BLaER1 (cell line): ENCODE results near the gene ENAH.
A peak's percentile ranks its signal among the peaks of the same experiment; 100 is the strongest.
"Not testable (repeated sequence)": the region's sequence is repeated elsewhere in the genome, so short reads cannot be mapped to it uniquely, and the experiment has no call there.

Experiments used
- H3K27ac ChIP-seq: shearing (Covaris generic); formaldehyde crosslinking; 2 replicates; pipeline ENCODE4 v1.8.1; 2022
- H3K27me3 ChIP-seq: shearing (Covaris generic); formaldehyde crosslinking; 2 replicates; pipeline ENCODE4 v1.8.1; 2022
- H3K36me3 ChIP-seq: shearing (Covaris generic); formaldehyde crosslinking; 2 replicates; pipeline ENCODE4 v1.8.1; 2022
- H3K4me1 ChIP-seq: shearing (Covaris generic); formaldehyde crosslinking; 2 replicates; pipeline ENCODE4 v1.8.1; 2022
- H3K4me2 ChIP-seq: shearing (Covaris generic); formaldehyde crosslinking; 2 replicates; pipeline ENCODE4 v1.8.1; 2022
- H3K4me3 ChIP-seq: shearing (Covaris generic); formaldehyde crosslinking; 2 replicates; pipeline ENCODE4 v1.8.1; 2022
- H3K9ac ChIP-seq: shearing (Covaris generic); formaldehyde crosslinking; 2 replicates; pipeline ENCODE4 v1.8.1; 2022
- H3K9me3 ChIP-seq: shearing (Covaris generic); formaldehyde crosslinking; 2 replicates; pipeline ENCODE4 v1.8.1; 2022
- H4K20me1 ChIP-seq: shearing (Covaris generic); formaldehyde crosslinking; 2 replicates; pipeline ENCODE4 v1.8.1; 2022
- Cebpa-rat ChIP-seq: shearing (Covaris generic); IDR thresholded peaks from 2 replicates; pipeline ENCODE4 v1.8.1; 2022

ENAH gene

GRCh38 chr1:225522588-225523262 is 130.2 kb downstream of the ENAH start:
- H3K27me3 ChIP-seq: no peaks in the 10 kb centered on the region
- H3K9me3 ChIP-seq: no peaks in the 10 kb centered on the region
- TF ChIP-seq Cebpa-rat: no peak

DNA sequence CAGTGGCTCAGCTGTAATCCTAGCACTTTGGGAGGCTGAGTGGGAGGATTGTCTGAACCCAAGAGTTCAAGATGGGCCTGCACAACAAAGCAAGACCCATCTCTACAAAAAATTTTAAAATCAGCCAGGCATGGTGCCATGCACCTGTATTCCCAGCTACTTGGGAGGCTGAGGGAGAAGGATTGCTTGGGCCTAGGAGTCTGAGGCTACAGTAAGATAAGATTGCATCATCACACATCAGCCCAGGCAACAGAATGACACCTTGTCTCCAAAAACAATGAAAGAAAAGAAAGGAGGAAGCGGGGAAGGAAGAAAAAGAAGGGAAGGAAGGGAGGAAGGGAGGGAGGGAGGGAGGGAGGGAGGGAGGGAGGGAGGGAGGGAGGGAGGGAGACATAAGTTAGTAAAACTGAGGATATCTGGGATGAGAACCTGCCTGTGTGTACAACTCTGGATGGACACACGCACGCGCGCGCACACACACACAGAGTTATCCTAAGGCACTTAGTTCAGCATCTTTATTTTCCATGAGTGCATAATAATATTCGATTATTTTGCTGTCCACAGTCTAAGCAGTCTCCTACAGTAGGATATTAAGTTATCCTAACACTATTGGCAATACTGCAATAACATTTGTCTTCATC is 132.2 kb downstream of the ENAH start:
- Histone ChIP-seq H3K36me3 (peaks cover 27% of the 10 kb centered on the region), H3K4me1 (no peaks in the 10 kb centered on the region), H3K4me2 (no peak overlapping the region), H3K9me3 (no peaks in the 10 kb centered on the region), H4K20me1 (0 out of 2 replicates have a peak, but pooled peaks cover 7% of the 10 kb centered on the region), H3K9ac (no peak overlapping the region), H3K27me3 (no peaks in the 10 kb centered on the region), H3K4me3 (no peak overlapping the region), H3K27ac (no peak overlapping the region)
- 0 out of 2 replicates have a peak, but pooled peaks have one; percentile 18 for TF ChIP-seq Cebpa-rat

More at GRCh38 chr1:225522588-225523262, 130.2 kb downstream of the ENAH start:
- peaks cover 17% of the 10 kb centered on the region for H3K36me3 ChIP-seq
- H4K20me1 ChIP-seq: no peaks in the 10 kb centered on the region
- no peak overlapping the region for H3K9ac ChIP-seq
- no peaks in the 10 kb centered on the region for H3K4me1 ChIP-seq
- H3K27ac ChIP-seq: no peak overlapping the region
- no peak overlapping the region for H3K4me2 ChIP-seq
- H3K4me3 ChIP-seq: no peak overlapping the region

GRCh38 chr1:225519166-225519863 is 133.6 kb downstream of the ENAH start:
- no peaks in the 10 kb centered on the region for H3K4me1 ChIP-seq
- no peak for TF ChIP-seq Cebpa-rat
- H3K9me3 ChIP-seq: no peaks in the 10 kb centered on the region
- no peak overlapping the region for H3K27ac ChIP-seq
- H3K36me3 ChIP-seq: peaks cover 27% of the 10 kb centered on the region
- no peak overlapping the region for H3K9ac ChIP-seq
- H3K4me3 ChIP-seq: no peak overlapping the region
- 0 out of 2 replicates have a peak, but pooled peaks cover 7% of the 10 kb centered on the region for H4K20me1 ChIP-seq
- H3K27me3 ChIP-seq: no peaks in the 10 kb centered on the region
- no peak overlapping the region for H3K4me2 ChIP-seq

DNA sequence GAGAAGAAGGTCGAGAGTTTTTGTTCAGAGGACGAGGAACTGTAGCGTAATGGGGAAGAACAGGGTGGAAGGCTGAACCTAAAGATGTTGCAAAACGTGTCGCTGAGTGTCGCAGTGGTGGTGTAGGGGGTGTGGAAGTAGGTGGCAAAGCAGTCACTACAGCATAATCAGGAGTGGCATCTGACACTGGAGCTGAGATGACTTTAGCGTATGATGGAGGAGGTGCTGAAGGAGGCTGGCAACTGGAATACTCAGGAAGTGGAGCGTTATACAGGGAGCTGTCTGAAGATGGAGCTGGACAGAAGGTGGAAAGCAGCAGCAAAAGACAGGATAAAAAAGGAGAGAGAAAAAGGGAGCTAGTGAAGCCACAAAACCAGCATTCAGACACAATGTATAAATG is 135.2 kb downstream of the ENAH start:
- Histone ChIP-seq H3K4me3 (no peak overlapping the region), H3K4me2 (no peak overlapping the region), H3K4me1 (no peaks in the 10 kb centered on the region), H3K27ac (no peak overlapping the region), H3K27me3 (no peaks in the 10 kb centered on the region), H3K9ac (no peak overlapping the region), H4K20me1 (0 out of 2 replicates have a peak, but pooled peaks cover 7% of the 10 kb centered on the region), H3K36me3 (peaks cover 37% of the 10 kb centered on the region), H3K9me3 (no peaks in the 10 kb centered on the region)
- TF ChIP-seq Cebpa-rat: no peak

DNA sequence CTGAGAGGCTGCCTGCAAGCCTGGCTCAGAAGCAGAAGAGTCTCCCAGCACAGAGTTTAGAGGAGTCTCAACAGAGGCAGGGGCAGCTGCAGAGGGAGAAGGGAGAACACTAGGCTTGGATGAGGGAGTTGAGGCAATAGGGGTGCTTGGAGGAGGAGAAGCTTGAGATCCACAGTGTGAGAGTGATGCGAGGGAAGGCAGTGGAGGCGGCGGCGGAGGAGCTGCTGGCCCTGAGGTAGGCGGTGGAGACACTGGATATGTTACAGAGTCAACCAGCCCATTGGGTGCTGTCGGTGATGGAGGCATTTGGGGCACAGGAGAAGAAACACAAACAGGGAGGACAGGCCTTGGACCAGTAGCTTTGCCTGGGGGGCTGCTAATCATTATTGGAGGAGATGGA is 135.7 kb downstream of the ENAH start:
- H3K4me3 ChIP-seq: no peak overlapping the region
- peaks cover 42% of the 10 kb centered on the region for H3K36me3 ChIP-seq
- H4K20me1 ChIP-seq: 0 out of 2 replicates have a peak, but pooled peaks cover 7% of the 10 kb centered on the region
- H3K27ac ChIP-seq: no peak overlapping the region
- H3K9ac ChIP-seq: no peak overlapping the region
- no peaks in the 10 kb centered on the region for H3K27me3 ChIP-seq
- H3K4me2 ChIP-seq: no peak overlapping the region
- no peaks in the 10 kb centered on the region for H3K4me1 ChIP-seq
- no peak for TF ChIP-seq Cebpa-rat
- no peaks in the 10 kb centered on the region for H3K9me3 ChIP-seq

DNA sequence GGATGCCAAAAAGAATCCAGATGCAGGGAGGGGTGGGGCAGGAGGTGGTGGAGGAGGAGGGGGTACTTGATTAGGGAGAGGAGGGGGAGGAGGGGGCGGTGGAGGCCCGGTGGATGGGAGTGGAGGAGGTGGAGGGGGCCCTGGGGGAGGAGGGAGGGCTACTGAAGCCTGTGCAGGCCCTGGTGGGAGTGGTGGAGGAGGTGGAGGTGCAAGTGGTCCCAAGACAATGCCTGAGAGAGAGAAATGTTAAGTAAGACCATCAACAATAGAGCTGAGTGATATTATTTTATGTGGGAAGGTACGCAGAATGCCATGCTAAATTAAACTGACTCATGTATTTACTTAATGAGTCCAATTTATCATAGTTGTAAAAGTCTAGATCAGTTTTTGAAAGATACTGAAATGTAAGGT is 138.2 kb downstream of the ENAH start:
- Histone ChIP-seq H3K27me3 (no peaks in the 10 kb centered on the region), H3K36me3 (peaks cover 48% of the 10 kb centered on the region), H3K4me2 (no peak overlapping the region), H3K27ac (no peak overlapping the region), H3K9ac (no peak overlapping the region), H4K20me1 (0 out of 2 replicates have a peak, but pooled peaks cover 7% of the 10 kb centered on the region), H3K4me1 (no peaks in the 10 kb centered on the region), H3K4me3 (no peak overlapping the region), H3K9me3 (no peaks in the 10 kb centered on the region)
- no peak for TF ChIP-seq Cebpa-rat

DNA sequence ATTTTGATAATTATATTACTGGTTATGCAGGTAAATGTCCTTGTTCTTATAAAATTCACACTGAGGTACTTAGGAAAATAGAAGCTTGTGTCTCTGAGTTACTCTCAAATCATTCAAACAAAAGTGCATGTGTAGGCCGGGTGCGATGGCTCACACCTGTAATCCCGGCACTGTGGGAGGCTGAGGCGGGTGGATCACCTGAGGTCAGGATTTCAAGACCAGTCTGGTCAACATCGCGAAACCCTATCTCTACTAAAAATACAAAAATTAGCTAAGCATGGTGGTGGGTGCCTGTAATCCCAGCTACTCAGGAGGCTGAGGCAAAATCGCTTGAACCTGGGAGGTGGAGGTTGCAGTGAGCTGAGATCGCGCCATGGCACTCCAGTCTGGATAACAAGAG is 139.3 kb downstream of the ENAH start:
- not testable (repeated sequence) for H3K9ac ChIP-seq, H3K27ac ChIP-seq, H3K27me3 ChIP-seq, H4K20me1 ChIP-seq, H3K4me1 ChIP-seq, H3K4me2 ChIP-seq, H3K4me3 ChIP-seq, H3K9me3 ChIP-seq
- H3K36me3 ChIP-seq: peaks cover 50% of the 10 kb centered on the region

DNA sequence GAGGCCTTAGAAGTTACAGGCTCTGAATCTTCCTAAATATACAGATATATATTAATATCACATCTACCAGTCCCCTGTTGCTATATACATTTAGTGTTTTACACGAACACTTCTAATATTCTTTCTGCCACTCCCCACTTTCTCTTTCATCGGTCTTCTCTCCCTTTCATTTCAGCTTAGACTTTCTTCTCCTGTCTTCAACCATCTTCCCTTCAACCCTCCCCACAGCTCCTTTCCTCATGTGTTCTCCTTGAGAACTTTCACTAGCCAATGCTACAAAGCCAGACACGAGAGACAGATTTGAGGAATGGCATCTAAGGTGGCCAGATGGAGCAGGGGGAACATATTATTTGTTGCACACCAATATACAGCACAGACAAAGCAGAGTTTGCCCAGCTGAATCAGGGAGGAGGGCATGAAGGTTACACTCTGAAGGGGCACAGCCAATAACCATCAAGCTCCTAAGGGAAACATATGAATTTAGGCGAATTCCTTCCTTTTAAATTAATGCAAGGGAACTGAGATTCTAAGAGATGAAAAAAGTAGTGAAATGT is 141.0 kb downstream of the ENAH start:
- Histone ChIP-seq H3K9ac (no peak overlapping the region), H3K27me3 (no peaks in the 10 kb centered on the region), H3K4me2 (no peak overlapping the region), H3K36me3 (peaks cover 41% of the 10 kb centered on the region), H3K4me3 (no peak overlapping the region), H3K4me1 (no peaks in the 10 kb centered on the region), H4K20me1 (no peaks in the 10 kb centered on the region), H3K9me3 (no peaks in the 10 kb centered on the region), H3K27ac (no peak overlapping the region)
- no peak for TF ChIP-seq Cebpa-rat

DNA sequence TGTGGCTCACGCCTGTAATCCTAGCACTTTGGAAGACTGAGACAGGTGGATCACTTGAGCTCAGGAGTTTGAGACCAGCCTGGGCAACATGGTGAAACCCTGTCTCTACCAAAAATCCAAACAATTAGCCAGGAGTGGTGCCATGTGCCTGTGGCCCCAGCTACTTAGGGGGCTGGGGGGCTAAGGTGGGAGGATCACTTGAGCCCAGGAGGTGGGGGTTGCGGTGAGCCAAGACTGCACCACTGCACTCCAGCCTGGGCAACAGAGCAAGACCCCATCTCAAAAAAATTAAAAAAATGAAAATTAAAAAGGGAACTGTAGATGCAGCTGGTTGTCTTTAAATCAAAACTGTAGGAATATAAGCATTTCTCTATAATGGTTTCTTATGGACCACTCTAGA is 142.2 kb downstream of the ENAH start:
- peaks cover 44% of the 10 kb centered on the region for H3K36me3 ChIP-seq
- not testable (repeated sequence) for H3K9me3 ChIP-seq, H3K4me2 ChIP-seq

GRCh38 chr1:225509770-225510169 is 143.2 kb downstream of the ENAH start:
- Histone ChIP-seq H3K27me3 (no peaks in the 10 kb centered on the region), H4K20me1 (no peaks in the 10 kb centered on the region), H3K27ac (no peak overlapping the region), H3K4me2 (no peak overlapping the region), H3K9ac (no peak overlapping the region), H3K9me3 (no peaks in the 10 kb centered on the region), H3K36me3 (peaks cover 46% of the 10 kb centered on the region), H3K4me1 (no peaks in the 10 kb centered on the region), H3K4me3 (no peak overlapping the region)
- no peak for TF ChIP-seq Cebpa-rat

More for the DNA sequence above, 142.2 kb downstream of the ENAH start:
- not testable (repeated sequence) for H3K4me1 ChIP-seq, H3K4me3 ChIP-seq, H3K27ac ChIP-seq, H4K20me1 ChIP-seq, H3K9ac ChIP-seq, H3K27me3 ChIP-seq
